HepG2 (cell line): ENCODE results near the gene SRRM2. TPM values are rescaled to one million over a fixed set of nuclear protein-coding genes. Genes with fewer than 3 reads are reported as not detected.

Experiments used
- ATAC-seq: fragments of 200-7000 bp; cut with Tn5 transposase; 3 replicates; pipeline ENCODE4 v1.9.1; 2020; ENCODE audit warnings: mild to moderate bottlenecking, moderate library complexity
- BruUV-seq: library from RNA; stranded (reverse); fragments of 400-500 nt; replicated peaks from 2 replicates; lab custom pipeline; 2021; lab: Mats Ljungman, UMichigan
- CTCF ChIA-PET: fragments of 300-600 bp; formaldehyde crosslinking; extraction: SDS; loops from one replicate; lab custom pipeline; 2021; ENCODE audit warnings: low total read pairs, inconsistent platforms, low intra/inter-chr PET ratio; lab: Yijun Ruan, JAX
- POLR2A ChIA-PET: fragments of 350-600 bp; sonication (Branson Sonifier 250); formaldehyde crosslinking; loops from one replicate; lab custom pipeline; 2020; ENCODE audit warnings: antibody characterized with exemption, inconsistent platforms; lab: Yijun Ruan, JAX
- DNase-seq: peaks from one replicate; pipeline ENCODE4 v3.0.0-alpha.2; 2015; ENCODE audit warnings: low spot score
- FAIRE-seq: peaks from 3 replicates; lab custom pipeline; 2011; peaks lifted over from hg19 to GRCh38; lab: Jason Lieb, UNC
- H2AFZ ChIP-seq: one replicate; pipeline ENCODE4 v1.6.1; 2011; ENCODE audit warnings: low read length, inconsistent platforms
- H3K27ac ChIP-seq: fragments of 300-600 bp; 3 replicates; pipeline ENCODE4 v1.8.0; 2011; ENCODE audit warnings: mixed run types, mild to moderate bottlenecking, mixed read lengths, low read length, inconsistent platforms; ENCODE audit not compliant: insufficient read depth; ENCODE audit errors: extremely low read length
- H3K27me3 ChIP-seq, 2 experiments: fragments of 200-600 bp in 1 of 2; 2 replicates in 1 of 2; 3 replicates in 1 of 2; pipeline versions ENCODE4 v1.6.0 to v1.8.0; 2011; ENCODE audit warnings: low read length in 2 of 2, mild to moderate bottlenecking in 2 of 2, moderate library complexity in 2 of 2, inconsistent platforms in 1 of 2; ENCODE audit not compliant: insufficient read depth in 2 of 2, control insufficient read depth in 1 of 2
- H3K36me3 ChIP-seq, 2 experiments: fragments of 200-600 bp in 1 of 2; replicated peaks in 1 of 2; 2 replicates in 1 of 2; 3 replicates in 1 of 2; pipeline versions ENCODE4 v1.5.1 to v1.8.0; 2011; ENCODE audit warnings: low read length in 2 of 2, inconsistent platforms in 1 of 2; ENCODE audit not compliant: insufficient read depth in 2 of 2, control insufficient read depth in 1 of 2
- H3K4me1 ChIP-seq: 2 replicates; pipeline ENCODE4 v1.5.1; 2012; ENCODE audit warnings: low read length, inconsistent platforms; ENCODE audit not compliant: insufficient read depth
- H3K4me2 ChIP-seq: 2 replicates; pipeline ENCODE4 v1.6.0; 2011; ENCODE audit warnings: low read depth, low read length, inconsistent platforms
- H3K4me3 ChIP-seq, 3 experiments: fragments of 200-600 bp in 1 of 3; sonication (generic), shearing (Covaris generic) in 1 of 3; replicated peaks in 1 of 3; 2 replicates each; pipeline ENCODE4 v1.5.1; 2011 to 2016; ENCODE audit warnings: low read length in 3 of 3, inconsistent platforms in 2 of 3, low read depth in 2 of 3, mild to moderate bottlenecking in 2 of 3, control low read depth in 1 of 3, mixed read lengths in 1 of 3; ENCODE audit not compliant: insufficient read depth in 1 of 3
- H3K79me2 ChIP-seq: one replicate; pipeline ENCODE4 v1.6.1; 2011; ENCODE audit warnings: low read length, inconsistent platforms; ENCODE audit not compliant: insufficient read depth
- H3K9ac ChIP-seq: 2 replicates; pipeline ENCODE4 v1.6.0; 2011; ENCODE audit warnings: mild to moderate bottlenecking, low read depth, low read length, inconsistent platforms; ENCODE audit not compliant: insufficient read depth
- H3K9me3 ChIP-seq: 2 replicates; pipeline ENCODE4 v1.5.1; 2012; ENCODE audit warnings: mild to moderate bottlenecking, low read length
- H4K20me1 ChIP-seq: 2 replicates; pipeline ENCODE4 v1.6.0; 2011; ENCODE audit warnings: inconsistent platforms, mild to moderate bottlenecking, low read length, moderate library complexity; ENCODE audit not compliant: insufficient read depth
- HMG20B ChIP-seq: conservative IDR thresholded peaks from 2 replicates; pipeline ENCODE4 v1.6.1; 2016; ENCODE audit warnings: missing genetic modification reagents, missing compliant biosample characterization
- JARID2 ChIP-seq: sonication (generic); formaldehyde crosslinking; IDR thresholded peaks from 2 replicates; pipeline ENCODE4 v1.8.1; 2023; ENCODE audit warnings: missing genetic modification reagents, inconsistent platforms; ENCODE audit not compliant: insufficient replicate concordance
- MTA1 ChIP-seq: sonication (generic); formaldehyde crosslinking; IDR thresholded peaks from 2 replicates; pipeline ENCODE4 v1.4.0; 2020; ENCODE audit warnings: missing genetic modification reagents, mild to moderate bottlenecking, borderline replicate concordance
- MTF2 ChIP-seq: sonication (generic); formaldehyde crosslinking; IDR thresholded peaks from 2 replicates; pipeline ENCODE4 v1.5.0; 2020; ENCODE audit warnings: missing genetic modification reagents, borderline replicate concordance
- NONO ChIP-seq, 2 experiments: fragments of 450-650 bp in 1 of 2; sonication (generic) in 1 of 2; formaldehyde crosslinking in 1 of 2; IDR thresholded peaks in 1 of 2; conservative IDR thresholded peaks in 1 of 2; 2 replicates each; pipeline versions ENCODE4 v1.6.1 to v1.8.0; 2017 to 2022; ENCODE audit warnings: mild to moderate bottlenecking in 1 of 2, missing genetic modification reagents in 1 of 2, moderate library complexity in 1 of 2
- REXO4 ChIP-seq: sonication (generic); formaldehyde crosslinking; IDR thresholded peaks from 2 replicates; pipeline ENCODE4 v1.8.0; 2022; ENCODE audit warnings: missing genetic modification reagents, mild to moderate bottlenecking, borderline replicate concordance
- RFXANK ChIP-seq: IDR thresholded peaks from 2 replicates; pipeline ENCODE4 v1.6.1; 2016
- SOX6 ChIP-seq, 2 experiments: fragments of 450-650 bp in 1 of 2; sonication (generic) in 1 of 2; formaldehyde crosslinking in 1 of 2; IDR thresholded peaks; 2 replicates each; pipeline versions ENCODE4 v1.4.0 to v1.6.1; 2017 to 2020; ENCODE audit warnings: antibody characterized with exemption in 1 of 2, mild to moderate bottlenecking in 1 of 2, missing genetic modification reagents in 1 of 2
- ZFAT ChIP-seq: sonication (generic); formaldehyde crosslinking; conservative IDR thresholded peaks from 2 replicates; pipeline ENCODE4 v1.8.1; 2023; ENCODE audit warnings: missing genetic modification reagents, inconsistent platforms
- ZNF326 ChIP-seq: sonication (generic); formaldehyde crosslinking; IDR thresholded peaks from 2 replicates; pipeline ENCODE4 v1.4.0; 2020; ENCODE audit warnings: missing genetic modification reagents, borderline replicate concordance
- ZNF543 ChIP-seq: sonication (generic); formaldehyde crosslinking; IDR thresholded peaks from 2 replicates; pipeline ENCODE4 v1.4.0; 2020; ENCODE audit warnings: mild to moderate bottlenecking, missing genetic modification reagents
- ZNF589 ChIP-seq: sonication (generic); formaldehyde crosslinking; conservative IDR thresholded peaks from 2 replicates; pipeline ENCODE4 v1.8.0; 2022; ENCODE audit warnings: mild to moderate bottlenecking, moderate library complexity, missing genetic modification reagents
- ZNF607 ChIP-seq: sonication (generic); formaldehyde crosslinking; IDR thresholded peaks from 2 replicates; pipeline ENCODE4 v1.5.1; 2020; ENCODE audit warnings: missing genetic modification reagents, mild to moderate bottlenecking, borderline replicate concordance
- ZNF773 ChIP-seq: sonication (generic); formaldehyde crosslinking; IDR thresholded peaks from 2 replicates; pipeline ENCODE4 v1.4.0; 2020; ENCODE audit warnings: missing genetic modification reagents, borderline replicate concordance
- ZNF878 ChIP-seq: sonication (generic); formaldehyde crosslinking; IDR thresholded peaks from 2 replicates; pipeline ENCODE4 v1.8.1; 2023; ENCODE audit warnings: mild to moderate bottlenecking, missing genetic modification reagents, moderate library complexity
- ZNF883 ChIP-seq: sonication (generic); formaldehyde crosslinking; IDR thresholded peaks from 2 replicates; pipeline ENCODE4 v1.5.1; 2020; ENCODE audit warnings: mild to moderate bottlenecking, missing genetic modification reagents; ENCODE audit errors: not compliant biosample characterization
- whole genome bisulfite sequencing: methylation state at CpG from one replicate; pipeline ENCODE4 v1.1.6; 2017; ENCODE audit warnings: low lambda C conversion rate; 5-methylcytosine and 5-hydroxymethylcytosine counted together
- in situ Hi-C: cut with HindIII; loops from 2 replicates; pipeline ENCODE4 v1.10.0; 2017; ENCODE audit warnings: low pct_unique_long_range_greater_than_20kb; ENCODE audit not compliant: extremely low pct_ligation_motif_present
- intact Hi-C: fragments of 100-400 bp; cut with micrococcal nuclease; formaldehyde crosslinking; loops from one replicate; pipeline ENCODE4 v1.10.0; 2022; ENCODE audit not compliant: unreplicated experiment
- polyA plus RNA-seq, 8 experiments: library from polyadenylated mRNA; depleted of rRNA in 3 of 8; stranded (reverse) in 7 of 8; unstranded in 1 of 8; fragments of >200 nt; fragmentation: Illumina TruSeq in 4 of 8; extraction: Trizol in 4 of 8; gene quantifications; 2 replicates each; pipeline versions ENCODE4 v1.2.1 to v1.2.3, GENCODE V29; 2011 to 2016; ENCODE audit warnings: low read depth in 4 of 8, missing spikeins in 1 of 8, mixed read lengths in 1 of 8; ENCODE audit not compliant: insufficient read depth in 1 of 8
- total RNA-seq, 5 experiments: library from RNA; depleted of rRNA; stranded (reverse); fragments of >200 nt; fragmentation: Illumina TruSeq; extraction: Trizol; gene quantifications; 2 replicates each; pipeline ENCODE4 v1.2.3, GENCODE V29; 2016; ENCODE audit warnings: low read depth in 1 of 5
- TF ChIP-seq, protein P1 (sequence below): sonication (generic); formaldehyde crosslinking; IDR thresholded peaks from 2 replicates; pipeline ENCODE4 v1.4.0; 2020; ENCODE audit warnings: missing genetic modification reagents
- TF ChIP-seq, protein P2 (sequence below): sonication (generic); formaldehyde crosslinking; IDR thresholded peaks from 2 replicates; pipeline ENCODE4 v1.4.0; 2020; ENCODE audit warnings: missing genetic modification reagents, borderline replicate concordance

SRRM2 gene
- total and polyA plus RNA-seq, 2 of the 13 experiments (the other 11 are each of a cell fraction or from before 2014, with no cell fraction given), result 50.4 to 112 TPM

DNA sequence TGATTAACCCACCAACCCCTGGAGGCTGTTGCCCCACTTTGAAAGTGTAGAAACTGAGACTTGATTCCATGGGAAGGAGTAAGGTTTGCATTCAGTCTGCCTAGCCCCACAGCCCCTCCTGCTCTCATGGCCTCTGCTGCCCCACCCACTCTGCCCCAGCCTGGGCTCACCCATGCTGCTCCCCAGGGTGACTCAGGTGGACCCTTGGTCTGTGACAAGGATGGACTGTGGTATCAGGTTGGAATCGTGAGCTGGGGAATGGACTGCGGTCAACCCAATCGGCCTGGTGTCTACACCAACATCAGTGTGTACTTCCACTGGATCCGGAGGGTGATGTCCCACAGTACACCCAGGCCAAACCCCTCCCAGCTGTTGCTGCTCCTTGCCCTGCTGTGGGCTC, 52.3 kb downstream of the SRRM2 start (continued):
- TF ChIP-seq MTF2 (CRISPR knock-in tag) (no peak), ZNF543 (CRISPR knock-in tag) (no peak), NONO (IDR thresholded peaks at IDR 0.05) (no peak), NONO (CRISPR knock-in tag; conservative IDR thresholded peaks at IDR 0.05) (no peak), ZNF589 (no peak), SOX6 (IDR thresholded peaks at IDR 0.05) (no peak), SOX6 (CRISPR knock-in tag; IDR thresholded peaks at IDR 0.05) (no peak), ZNF883 (CRISPR knock-in tag) (no peak)
- TF ChIP-seq, all 625 proteins: peak for 0

DNA sequence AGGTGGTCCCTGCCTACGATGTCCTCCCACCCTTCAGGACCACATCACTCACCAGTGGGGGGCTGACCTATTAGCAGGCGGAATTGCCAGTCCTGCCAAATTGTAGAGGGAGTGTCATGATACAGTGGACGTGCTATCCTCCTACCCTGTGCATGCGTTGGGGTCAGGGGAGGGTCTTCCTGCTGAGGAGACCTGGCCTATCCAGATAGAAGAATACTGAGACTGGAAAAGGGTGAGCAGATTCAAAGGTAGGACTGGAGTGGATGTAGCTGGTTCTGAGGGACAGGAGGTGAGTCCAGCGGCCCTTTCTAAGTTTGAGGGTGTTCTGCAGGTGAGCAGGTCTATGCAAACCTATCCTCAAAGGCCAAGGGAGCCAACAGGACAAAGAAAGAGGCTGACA, 53.8 kb downstream of the SRRM2 start:
- no peak for TF ChIP-seq ZFAT (CRISPR knock-in tag)
- no peak for TF ChIP-seq HMG20B
- TF ChIP-seq ZNF607, result no peak
- TF ChIP-seq RFXANK (CRISPR knock-in tag), result no peak
- TF ChIP-seq, protein P1, sequence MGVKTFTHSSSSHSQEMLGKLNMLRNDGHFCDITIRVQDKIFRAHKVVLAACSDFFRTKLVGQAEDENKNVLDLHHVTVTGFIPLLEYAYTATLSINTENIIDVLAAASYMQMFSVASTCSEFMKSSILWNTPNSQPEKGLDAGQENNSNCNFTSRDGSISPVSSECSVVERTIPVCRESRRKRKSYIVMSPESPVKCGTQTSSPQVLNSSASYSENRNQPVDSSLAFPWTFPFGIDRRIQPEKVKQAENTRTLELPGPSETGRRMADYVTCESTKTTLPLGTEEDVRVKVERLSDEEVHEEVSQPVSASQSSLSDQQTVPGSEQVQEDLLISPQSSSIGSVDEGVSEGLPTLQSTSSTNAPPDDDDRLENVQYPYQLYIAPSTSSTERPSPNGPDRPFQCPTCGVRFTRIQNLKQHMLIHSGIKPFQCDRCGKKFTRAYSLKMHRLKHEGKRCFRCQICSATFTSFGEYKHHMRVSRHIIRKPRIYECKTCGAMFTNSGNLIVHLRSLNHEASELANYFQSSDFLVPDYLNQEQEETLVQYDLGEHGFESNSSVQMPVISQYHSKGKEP (CRISPR knock-in tag), result no peak
- no peak for TF ChIP-seq MTA1
- no peak for TF ChIP-seq JARID2 (CRISPR knock-in tag)
- TF ChIP-seq, protein P2, sequence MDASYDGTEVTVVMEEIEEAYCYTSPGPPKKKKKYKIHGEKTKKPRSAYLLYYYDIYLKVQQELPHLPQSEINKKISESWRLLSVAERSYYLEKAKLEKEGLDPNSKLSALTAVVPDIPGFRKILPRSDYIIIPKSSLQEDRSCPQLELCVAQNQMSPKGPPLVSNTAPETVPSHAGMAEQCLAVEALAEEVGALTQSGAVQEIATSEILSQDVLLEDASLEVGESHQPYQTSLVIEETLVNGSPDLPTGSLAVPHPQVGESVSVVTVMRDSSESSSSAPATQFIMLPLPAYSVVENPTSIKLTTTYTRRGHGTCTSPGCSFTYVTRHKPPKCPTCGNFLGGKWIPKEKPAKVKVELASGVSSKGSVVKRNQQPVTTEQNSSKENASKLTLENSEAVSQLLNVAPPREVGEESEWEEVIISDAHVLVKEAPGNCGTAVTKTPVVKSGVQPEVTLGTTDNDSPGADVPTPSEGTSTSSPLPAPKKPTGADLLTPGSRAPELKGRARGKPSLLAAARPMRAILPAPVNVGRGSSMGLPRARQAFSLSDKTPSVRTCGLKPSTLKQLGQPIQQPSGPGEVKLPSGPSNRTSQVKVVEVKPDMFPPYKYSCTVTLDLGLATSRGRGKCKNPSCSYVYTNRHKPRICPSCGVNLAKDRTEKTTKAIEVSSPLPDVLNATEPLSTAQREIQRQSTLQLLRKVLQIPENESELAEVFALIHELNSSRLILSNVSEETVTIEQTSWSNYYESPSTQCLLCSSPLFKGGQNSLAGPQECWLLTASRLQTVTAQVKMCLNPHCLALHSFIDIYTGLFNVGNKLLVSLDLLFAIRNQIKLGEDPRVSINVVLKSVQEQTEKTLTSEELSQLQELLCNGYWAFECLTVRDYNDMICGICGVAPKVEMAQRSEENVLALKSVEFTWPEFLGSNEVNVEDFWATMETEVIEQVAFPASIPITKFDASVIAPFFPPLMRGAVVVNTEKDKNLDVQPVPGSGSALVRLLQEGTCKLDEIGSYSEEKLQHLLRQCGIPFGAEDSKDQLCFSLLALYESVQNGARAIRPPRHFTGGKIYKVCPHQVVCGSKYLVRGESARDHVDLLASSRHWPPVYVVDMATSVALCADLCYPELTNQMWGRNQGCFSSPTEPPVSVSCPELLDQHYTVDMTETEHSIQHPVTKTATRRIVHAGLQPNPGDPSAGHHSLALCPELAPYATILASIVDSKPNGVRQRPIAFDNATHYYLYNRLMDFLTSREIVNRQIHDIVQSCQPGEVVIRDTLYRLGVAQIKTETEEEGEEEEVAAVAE (CRISPR knock-in tag), result no peak
- TF ChIP-seq ZNF773 (CRISPR knock-in tag), result no peak
- no peak for TF ChIP-seq ZNF878
- no peak for TF ChIP-seq REXO4 (CRISPR knock-in tag)
- no peak for TF ChIP-seq ZNF326 (CRISPR knock-in tag)
- ChIA-PET CTCF (no interaction called here), POLR2A (no interaction called here)
- Histone ChIP-seq H2AFZ (no peak overlapping the region), H3K9ac (no peak overlapping the region), H3K36me3 (no peaks in the 10 kb centered on the region), H3K4me2 (no peak overlapping the region), H3K4me3 (no peak overlapping the region), H3K79me2 (no peaks in the 10 kb centered on the region), H4K20me1 (no peaks in the 10 kb centered on the region), H3K9me3 (peaks cover 4% of the 10 kb centered on the region; the same call in 1 of the 2 replicates), H3K27me3 (peaks cover 1 to 43% of the 10 kb centered on the region in 2 experiments; a peak in 4 of 5 replicates), H3K4me1 (peaks cover 7% of the 10 kb centered on the region; the same call in 1 of the 2 replicates), H3K27ac (no peak overlapping the region)
- DNase-seq, result no peak
- 11% methylated on average over 4 of the region's 5 CpGs for WGBS
- no TSS peak for BruUV-seq
- in situ Hi-C loops (no loop called here), intact Hi-C loops (no loop called here)
- ATAC-seq, result no peak
- no peak for FAIRE-seq
